CD4-positive, alpha-beta T cell treated with Interleukin-15 for 1 hour (primary cell): ENCODE data around the gene HEATR5B.

Source experiments
- DNase-seq: peaks from one replicate; pipeline ENCODE4 v3.0.0-alpha.2; 2020

Gene HEATR5B

DNA sequence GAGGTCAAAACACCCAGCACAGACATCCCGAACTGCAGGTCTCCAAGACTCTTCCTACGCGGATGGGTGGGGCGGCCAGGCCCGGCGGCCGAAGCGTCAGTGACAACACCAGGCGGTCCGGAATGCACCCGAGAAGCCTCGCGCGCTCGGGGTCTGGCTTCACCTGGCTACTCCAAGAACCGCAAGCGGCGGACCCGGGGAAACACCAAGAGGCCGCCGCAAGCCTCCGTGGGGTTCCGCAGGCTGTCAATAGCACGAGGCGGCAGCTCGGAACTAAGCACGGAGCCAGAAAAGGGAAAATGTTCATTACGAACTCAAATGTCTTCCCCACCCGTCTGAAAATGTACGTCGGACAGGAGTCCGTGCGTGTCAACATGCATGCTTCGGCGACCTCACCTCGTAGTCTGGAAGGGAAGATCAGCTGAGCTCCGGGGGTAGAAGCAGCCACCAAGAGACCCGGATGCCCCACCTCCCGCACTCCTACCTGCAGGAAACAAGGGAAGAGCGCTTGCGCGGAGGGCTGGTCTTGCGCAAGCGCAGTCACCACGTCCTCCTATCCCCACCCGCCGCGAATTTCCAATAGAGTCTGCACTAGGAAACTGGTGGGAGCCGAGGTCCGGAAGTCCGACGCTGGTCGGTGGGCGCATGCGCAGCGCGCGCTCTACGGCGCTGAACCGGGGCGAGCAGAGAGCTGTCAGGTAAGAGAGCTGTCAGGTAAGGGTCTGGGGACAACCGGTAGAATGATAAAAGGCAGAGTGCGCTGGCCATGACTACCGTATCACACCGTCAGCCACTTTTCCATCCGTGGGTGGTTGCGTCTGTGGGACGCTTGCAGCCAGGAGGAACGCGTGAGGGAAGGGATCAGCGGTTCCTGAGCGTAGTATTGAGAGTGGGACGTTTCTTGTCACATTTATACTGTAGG, at the start of gene HEATR5B, which contains the start of gene GPATCH11:
HEATR5B (minus strand) TSS at position 500 of the 922 bp plus-strand sequence. CDS start 958 bp downstream, outside the sequence.
GPATCH11 (plus strand) TSS at position 646 of the 922 bp plus-strand sequence. CDS start 3,864 bp downstream, outside the sequence.
- peak; percentile 95 for DNase-seq

DNA sequence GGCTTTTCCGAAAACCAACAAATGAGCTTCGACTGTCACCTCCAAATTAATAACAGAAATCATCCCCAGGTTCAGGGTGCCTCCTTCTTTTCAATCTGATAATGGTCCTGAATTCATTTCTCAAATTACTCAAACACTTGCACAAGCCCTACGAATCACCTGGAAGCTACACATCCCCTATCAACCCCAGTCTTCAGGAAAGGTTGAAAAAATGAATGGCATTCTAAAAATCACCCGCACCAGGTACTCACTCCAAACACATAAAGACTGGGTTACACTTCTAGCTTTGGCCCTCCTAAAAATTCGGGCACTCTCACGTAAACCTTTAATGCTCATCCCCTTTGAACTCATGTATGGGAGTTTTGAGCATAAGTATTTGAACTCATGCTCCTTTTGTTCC, 48.7 kb upstream of the HEATR5B start:
- no peak for DNase-seq

DNA sequence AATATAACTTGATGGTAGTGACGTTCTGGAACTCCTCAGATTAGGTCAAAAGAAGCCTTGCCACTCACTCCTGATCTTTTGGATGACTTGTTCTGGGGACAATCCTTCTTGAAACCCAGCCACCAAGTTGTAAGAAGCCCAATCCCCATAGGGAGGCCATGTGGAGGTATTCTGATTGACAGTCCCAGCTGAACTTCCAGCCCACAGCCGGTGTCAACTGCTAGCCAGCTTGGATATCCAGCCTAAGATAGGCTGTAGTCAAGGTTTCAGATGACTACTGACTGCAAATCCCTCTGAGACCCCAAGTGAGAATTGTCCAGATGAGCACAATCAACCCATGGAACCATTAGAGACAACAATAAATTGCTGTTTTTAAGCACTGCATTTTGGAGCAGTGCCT, 41.2 kb upstream of the HEATR5B start:
- DNase-seq, result no peak

DNA sequence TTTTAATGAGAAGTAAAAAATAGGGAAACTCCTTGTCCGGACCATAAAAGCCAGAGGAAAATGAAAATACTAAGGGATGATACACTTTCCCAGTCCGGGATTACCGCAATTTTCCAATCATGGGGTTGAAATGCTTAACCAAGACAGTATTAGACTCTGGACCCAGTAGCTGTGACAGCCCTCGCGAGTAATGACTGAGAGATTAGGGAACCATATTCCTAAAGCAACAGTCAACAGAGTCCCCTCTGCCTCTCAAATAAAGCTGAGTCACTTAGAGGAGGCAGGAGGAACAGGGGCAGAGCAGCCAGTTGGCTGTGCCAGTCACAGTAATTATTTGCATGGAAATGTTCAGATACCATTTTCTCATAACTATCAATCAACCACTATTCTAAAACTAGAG, 35.0 kb upstream of the HEATR5B start:
- no peak for DNase-seq

DNA sequence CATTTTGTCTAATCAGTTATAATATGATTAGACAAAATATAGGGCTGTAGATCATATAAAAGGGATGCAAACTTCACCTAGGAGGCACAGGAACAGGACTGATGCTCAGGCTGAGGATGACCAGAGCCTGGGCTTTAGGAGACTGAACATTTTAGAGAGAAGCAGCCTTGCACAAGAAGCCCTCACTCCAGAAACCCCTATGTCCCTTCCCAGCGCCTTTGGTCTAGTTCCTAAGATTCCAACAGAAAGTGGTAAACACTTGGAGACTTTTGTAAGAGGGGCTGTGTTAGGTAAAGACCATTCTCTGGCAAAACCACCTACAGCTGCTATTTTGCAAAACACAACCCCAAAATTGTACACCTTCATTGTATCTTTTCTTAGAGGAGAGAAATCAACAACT, 33.4 kb upstream of the HEATR5B start:
- DNase-seq, result no peak

DNA sequence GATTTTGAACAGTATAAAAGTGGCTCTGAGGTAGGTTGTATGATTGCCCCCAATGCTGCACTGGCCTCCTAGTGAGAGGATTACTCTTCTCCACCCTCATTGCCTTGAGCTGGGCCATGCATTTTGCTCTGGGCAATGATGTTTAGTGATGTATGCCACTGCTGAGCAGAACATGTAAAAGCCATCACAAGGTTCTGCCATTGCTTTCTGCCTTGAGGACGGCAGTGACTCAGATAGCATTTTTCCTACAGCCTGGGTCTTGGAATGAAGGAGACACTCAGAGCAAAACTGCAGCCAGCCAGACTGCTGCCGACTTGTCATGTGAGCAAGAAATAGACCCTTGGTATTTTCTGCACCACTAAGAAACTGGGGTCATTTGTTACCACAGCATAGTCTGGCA, 27.8 kb upstream of the HEATR5B start:
- DNase-seq, result no peak

DNA sequence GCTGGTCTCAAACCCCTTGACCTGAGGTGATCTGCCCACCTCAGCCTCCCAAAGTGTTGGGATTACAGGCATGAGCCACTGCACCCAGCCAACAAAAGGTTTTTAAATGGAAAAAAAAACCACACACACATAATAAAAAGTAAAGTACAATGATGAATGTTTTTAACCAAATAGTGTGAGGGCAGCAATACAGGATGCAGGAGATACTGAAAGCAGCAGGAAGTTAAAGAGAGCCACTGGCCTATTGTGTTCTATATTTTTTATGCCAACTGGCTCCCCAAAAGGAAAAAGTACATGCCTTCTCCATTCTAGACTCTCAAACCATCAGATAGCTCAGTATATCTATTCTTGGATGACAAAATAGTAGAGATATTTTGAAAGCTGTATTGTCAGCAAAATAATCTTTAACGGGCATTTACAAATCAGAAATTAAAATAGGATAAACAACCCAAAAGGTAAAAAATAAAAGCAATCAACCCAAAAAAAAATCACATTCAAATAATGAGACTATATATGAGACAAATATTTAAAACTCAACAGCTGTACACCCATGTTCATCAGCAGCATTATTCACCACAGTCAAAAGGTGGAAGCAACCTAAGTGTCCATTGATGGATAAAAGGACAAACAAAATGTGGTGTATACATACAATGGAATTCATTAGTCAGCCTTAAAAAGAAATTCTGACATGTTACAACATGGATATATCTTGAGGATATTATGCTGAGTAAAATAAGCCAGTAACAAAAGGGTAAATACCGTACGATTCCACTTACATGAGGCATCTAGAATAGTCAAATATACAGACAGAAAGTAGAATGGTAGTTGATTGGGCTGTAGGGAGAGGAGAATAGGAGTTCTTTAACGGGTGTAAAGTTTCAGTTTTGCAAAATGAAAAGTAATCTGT, 26.4 kb upstream of the HEATR5B start:
- no peak for DNase-seq

DNA sequence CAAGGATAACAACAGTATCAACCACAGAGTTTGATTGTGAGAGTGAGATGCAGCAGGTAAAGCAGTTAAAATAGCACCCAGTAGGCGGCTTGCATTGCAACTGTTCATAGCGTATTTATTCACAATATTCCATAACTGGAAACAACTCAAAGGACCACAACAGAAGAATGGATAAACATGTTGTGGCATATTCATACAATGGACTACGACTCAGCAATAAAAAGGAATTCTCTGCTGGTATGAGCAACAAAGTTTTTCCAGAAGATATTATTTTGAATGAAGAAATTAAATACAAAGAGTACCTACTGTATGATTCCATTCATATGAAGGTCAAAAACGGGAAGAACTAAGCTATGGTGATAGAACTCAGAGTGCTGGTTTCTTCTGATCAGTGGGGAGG, 25.4 kb upstream of the HEATR5B start:
- no peak for DNase-seq

DNA sequence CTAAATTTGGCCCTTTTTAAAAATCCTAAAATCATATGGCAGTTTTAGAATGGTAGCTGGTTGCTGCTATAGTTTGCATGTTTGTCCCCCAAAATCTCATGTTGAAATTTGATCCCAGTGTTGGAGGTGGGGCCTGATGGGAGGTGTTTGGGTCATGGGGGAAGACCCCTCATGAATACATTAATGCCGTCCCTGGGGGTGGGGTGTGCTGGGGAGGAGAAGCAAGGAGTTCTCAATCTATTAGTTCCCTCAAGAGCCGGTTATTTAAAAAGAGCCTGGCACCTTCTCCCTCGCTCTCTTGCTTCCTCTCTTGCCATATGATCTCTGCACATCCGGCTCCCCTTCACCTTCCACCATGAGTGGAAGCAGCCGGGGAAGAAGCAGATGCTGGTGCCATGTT, 21.0 kb upstream of the HEATR5B start:
- no peak for DNase-seq

DNA sequence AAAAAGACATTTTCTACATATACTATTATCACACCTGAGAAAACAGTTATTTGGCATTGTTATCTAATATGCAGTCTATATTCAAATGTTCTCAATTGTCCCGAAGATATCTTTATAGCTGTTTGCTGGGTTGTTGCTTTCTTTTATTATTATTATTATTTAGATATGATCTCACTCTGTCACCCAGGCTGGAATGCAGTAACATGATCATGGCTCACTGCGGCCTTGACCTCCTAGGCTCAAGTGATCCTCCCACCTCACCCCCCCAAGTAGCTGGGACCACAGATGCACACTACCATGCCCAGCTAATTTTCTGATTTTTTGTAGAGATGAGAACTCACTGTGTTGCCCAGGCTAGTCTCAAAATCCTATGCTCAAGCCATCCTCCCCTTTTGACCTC, 20.0 kb upstream of the HEATR5B start:
- no peak for DNase-seq

DNA sequence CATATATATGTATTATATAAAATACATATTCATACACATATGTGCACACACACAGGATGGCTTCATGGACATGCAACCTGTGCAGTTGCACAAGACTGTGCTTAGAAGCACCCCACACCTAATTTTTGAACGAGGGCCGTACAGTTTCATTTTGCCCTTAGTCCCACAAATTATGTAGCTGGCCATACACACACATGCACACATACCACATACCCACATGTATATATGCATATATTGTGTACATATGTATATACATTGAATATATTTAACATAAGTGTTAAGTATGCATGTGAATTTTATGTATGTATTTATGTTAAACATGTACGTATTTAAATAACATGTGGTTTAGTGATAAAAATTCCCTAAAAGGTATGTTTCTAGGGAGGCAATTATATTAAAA, 18.4 kb upstream of the HEATR5B start:
- no peak for DNase-seq

DNA sequence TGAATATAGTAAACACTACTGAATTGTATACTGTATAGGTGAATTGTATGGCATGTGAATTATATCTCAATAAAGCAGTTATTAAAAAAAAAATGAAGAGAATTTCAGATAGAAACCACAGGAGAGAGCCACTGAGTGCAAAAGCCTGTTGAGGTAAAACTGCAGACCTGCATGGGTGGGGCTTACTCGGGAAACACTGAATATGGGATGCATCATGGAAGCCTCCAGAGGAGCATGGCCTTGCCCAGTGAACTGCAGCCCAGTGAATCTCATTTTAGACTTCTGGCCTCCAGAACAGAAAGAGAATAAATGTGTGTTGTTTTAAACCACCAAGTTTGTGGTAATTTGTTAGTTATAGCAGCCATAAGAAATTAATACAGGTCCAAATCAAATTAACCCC, 15.9 kb upstream of the HEATR5B start:
- no peak for DNase-seq

DNA sequence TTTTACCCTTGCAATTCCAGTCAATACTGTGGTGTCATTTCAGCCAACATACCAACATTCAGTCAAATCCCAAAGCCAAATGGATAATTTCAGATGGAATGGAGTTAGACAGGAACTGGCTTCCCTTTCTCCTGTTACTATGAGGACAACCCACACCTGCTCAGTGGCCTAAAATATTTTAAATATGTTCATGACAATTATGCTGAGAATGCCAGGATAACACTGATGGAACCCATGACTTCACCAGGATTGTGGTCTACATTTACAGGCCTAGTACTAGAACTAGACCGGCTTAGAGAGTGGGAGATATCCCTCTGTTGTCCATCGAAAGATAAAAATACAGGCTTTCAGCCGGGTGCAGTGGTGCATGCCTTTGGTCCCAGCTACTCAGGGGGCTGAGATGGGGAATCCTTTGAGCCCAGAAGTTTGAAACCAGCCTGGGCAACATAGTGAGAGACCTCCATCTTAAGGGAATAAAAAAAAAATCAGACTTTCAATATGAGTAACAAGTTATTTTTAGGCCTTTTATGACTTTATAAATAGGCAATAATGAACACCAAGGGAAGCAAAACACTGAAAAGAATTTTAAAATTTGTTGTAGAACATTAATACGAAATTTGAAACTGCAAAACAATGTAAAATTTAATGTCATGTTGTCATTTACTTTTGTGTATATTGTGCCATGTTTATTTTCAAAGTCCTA, 14.4 kb upstream of the HEATR5B start:
- no peak for DNase-seq

DNA sequence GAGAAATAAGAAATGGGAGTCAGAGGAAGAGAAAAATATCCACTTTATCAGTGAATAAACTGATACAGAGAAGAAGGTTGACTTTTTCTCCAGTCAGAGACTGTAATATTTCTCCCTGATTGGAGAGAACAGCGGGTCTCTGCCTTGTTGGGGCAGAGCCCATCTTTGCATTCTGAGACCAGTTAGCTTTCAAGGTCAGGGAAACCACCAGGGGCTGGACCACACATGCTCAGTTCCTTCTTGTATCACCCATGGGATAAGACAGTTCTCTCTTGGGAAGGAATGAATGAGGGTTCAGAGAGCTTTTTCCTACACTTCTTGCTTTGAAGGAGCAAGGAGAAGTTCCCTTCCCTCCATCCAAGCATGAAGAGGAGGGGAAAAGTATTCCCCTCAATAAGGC, 12.4 kb upstream of the HEATR5B start:
- DNase-seq, result no peak

DNA sequence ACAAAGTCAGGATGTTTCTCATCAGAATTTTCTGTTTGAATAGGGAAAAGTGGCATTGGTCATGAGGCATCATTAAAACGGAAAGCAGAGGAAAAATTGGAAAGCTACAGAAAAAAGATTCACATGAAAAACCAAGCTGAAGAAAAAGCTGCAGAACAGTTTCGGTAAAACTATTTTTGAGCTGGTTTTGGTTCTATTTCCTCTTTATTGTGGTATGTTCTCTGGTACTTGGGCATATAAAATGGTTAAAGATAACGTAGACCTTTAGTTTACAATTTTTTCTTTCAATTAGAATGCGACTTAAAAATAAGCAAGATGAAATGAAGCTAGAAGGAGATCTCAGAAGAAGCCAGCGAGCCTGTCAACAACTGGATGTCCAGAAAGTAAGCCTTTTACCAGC, 7.7 kb upstream of the HEATR5B start:
- DNase-seq, result no peak

DNA sequence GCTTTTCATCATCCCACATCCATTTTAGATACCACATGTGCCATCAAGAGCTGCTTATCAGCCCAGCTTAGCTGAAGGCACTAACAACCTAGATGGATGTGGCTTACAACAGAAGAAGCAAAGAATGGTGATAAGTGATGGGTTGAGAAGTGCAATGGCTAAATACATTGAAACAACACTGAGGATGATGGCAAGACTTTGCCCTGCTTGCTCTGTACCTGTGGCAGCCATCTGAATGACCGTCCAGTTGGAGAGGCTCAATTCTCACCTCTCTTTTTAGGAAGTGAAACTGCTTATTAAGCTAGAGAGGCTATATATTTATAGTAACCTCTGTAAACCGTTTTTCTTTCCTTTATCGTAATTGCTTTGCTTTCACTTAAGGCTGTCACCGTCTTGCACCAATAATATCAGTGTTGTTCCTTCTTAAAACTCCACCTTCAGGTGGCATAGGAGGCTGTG, 5.9 kb upstream of the HEATR5B start:
- no peak for DNase-seq

DNA sequence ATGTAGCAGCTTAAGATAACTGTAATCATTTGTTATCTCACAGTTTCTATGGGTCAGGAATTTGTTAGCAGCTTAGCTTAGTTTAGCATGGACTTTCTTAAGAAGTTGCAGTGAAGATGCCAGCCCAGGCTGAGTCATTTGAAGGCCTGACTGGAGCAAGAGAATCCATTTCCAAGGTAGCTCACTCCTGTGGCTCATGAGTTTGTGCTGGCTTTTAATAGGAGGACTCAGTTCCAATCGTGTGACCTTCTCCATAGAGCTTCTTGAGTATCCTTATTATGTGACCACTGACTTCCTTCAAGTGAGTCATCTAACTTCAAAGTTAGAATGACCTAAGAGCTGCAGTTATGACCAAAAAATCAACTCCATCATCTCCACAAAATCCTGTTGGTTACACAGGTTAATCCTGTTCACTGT, 1.6 kb upstream of the HEATR5B start:
- no peak for DNase-seq

DNA sequence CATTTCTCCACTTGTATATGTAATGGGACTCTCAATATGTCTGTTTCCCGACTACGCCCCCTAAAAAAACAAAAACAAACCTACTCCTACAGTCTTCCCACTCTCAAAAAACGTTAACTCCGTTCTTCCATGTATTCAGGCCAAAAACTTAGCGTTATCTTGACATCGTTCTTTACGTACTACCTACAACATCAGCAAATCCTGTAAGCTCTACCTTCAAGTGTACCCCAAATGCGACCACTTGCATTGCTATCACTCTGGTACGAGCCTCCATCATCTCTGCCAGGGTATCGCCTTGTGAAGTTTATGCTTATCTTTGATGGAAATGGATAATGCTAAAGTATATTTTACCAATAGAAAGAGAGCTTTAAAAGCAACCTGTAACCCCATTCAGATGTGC, 625 bp upstream of the HEATR5B start:
- no peak for DNase-seq

DNA sequence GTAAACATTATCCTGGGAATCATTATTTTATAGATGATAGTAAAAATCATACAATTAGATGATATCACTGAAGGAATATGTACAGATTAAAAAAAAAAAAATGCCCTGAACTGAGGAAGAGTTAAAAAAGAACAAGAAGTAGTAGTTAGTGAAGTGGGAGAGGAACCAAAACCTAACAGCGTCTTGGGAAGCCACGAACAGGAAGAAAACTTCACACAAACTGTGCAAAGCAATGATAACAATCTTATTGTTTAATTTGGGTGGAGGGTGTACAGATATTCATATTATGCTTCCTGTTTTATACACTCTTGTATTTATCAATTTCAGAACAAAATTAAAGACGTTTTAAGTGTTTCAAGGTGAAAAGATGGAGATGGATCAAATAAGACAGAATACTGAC, 3.5 kb downstream of the HEATR5B start:
- DNase-seq, result no peak

DNA sequence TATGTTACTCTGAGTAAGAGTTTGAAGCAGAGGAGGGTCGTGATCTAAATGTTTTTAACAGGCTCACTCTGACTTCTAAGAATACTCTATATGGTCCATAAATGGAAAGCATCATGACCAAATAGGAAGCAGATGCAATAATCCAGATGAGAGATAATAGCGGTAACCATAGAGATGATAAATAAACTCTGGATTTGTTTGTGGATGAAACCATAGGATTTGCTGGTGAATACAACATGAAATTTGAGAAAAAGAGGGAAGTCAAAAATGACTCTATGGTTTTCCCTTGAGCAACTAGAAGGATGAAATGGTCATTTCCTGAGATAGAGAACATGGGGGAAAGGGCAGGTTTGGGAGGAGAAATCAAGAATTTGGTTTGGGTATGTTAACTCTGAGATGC, 3.9 kb downstream of the HEATR5B start:
- DNase-seq, result no peak

DNA sequence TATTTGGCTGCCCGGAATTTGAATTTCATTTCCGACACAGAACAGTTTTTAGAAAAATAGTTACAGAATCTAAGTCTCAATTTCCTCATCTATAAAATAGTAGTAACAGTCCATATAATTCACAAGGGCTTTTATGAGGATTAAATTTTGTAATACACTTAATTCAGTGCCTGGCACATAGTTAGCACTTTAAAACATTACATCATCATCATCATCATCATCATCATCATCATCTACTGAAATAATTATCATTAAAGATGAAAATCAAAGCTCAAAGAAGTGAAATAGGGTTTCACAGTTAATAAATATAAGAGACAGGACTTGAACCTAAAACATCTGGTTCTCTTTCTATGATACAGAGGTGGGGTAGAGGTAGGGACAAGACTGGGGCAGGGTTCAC, 13.2 kb downstream of the HEATR5B start:
- no peak for DNase-seq

DNA sequence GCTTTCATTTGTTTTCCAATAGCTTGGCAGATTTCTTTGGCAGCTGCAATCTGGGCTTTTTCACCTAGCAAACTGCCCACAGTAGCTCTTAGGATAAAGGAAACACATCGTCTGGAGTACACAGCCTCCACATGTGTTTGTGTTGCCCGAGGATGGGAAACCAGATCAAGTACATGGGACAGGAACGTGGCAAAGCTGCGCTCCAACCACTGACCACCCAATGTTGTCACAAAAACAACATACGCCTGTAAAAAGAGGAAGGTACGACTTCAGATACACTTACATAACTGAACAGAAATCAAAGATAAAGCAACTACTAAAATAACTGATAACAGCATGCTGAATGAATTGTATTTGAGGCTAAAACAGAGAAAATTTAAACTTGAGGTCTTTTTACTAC, 15.5 kb downstream of the HEATR5B start:
- no peak for DNase-seq

DNA sequence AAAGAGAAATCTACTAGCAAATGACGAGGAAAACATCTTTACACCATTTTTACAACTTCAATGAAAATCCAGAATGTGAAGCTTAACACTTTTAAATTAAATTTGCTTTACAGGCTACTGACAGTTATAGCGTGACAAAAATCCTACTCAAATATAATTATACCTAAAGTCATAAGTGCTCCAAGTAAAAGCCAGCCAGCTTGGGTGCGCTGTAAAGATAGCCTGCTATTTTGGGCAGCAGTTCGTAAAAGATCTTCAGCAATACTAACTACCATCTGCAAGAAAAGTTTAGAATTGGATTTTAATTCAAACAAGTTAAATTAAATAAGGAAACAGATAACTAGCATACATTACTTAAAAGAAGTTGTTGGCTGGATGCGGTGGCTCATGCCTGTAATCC, 22.4 kb downstream of the HEATR5B start:
- DNase-seq, result no peak
